Measurements from ENCODE around the gene ATP9B.
A peak's percentile ranks its signal among the peaks of the same experiment; 100 is the strongest.
"Not testable (repeated sequence)": the region's sequence is repeated elsewhere in the genome, so short reads cannot be mapped to it uniquely, and the experiment has no call there.

ATP9B gene

GRCh38 chr18:79368681-79369080 lies 299.5 kb downstream of the ATP9B start:
- DNase-seq, result no peak

GRCh38 chr18:79371561-79372121 lies 302.4 kb downstream of the ATP9B start:
- peak; percentile 45 for DNase-seq

GRCh38 chr18:79372461-79372860 lies 303.3 kb downstream of the ATP9B start:
- DNase-seq, result no peak

- DNase-seq, result no peak
These were observed 303.8 kb downstream of the ATP9B start for GRCh38 chr18:79372991-79373390.

- no peak for DNase-seq
These were observed 304.5 kb downstream of the ATP9B start for GRCh38 chr18:79373736-79374135.

- DNase-seq, result peak; percentile 66
These were observed 305.4 kb downstream of the ATP9B start for GRCh38 chr18:79374408-79375171.

GRCh38 chr18:79375441-79376154 lies 306.4 kb downstream of the ATP9B start:
- no peak for DNase-seq

GRCh38 chr18:79376661-79377060 lies 307.5 kb downstream of the ATP9B start:
- not testable (repeated sequence) for DNase-seq

GRCh38 chr18:79377187-79377891 lies 308.1 kb downstream of the ATP9B start:
- DNase-seq, result no peak

- DNase-seq, result peak; percentile 14
These were observed 309.5 kb downstream of the ATP9B start for GRCh38 chr18:79378536-79379250.

GRCh38 chr18:79379251-79379905 lies 310.2 kb downstream of the ATP9B start:
- no peak for DNase-seq

GRCh38 chr18:79379931-79380815 lies 311.0 kb downstream of the ATP9B start:
- no peak for DNase-seq

GRCh38 chr18:79380816-79381806 lies 311.9 kb downstream of the ATP9B start:
- peak; percentile 21 for DNase-seq

- DNase-seq, result no peak
These were observed 312.7 kb downstream of the ATP9B start for GRCh38 chr18:79381811-79382311.

- no peak for DNase-seq
These were observed 313.6 kb downstream of the ATP9B start for GRCh38 chr18:79382681-79383387.

- DNase-seq, result no peak
These were observed 314.3 kb downstream of the ATP9B start for GRCh38 chr18:79383388-79384056.

GRCh38 chr18:79384151-79384807 lies 315.1 kb downstream of the ATP9B start:
- DNase-seq, result no peak

- no peak for DNase-seq
These were observed 315.6 kb downstream of the ATP9B start for GRCh38 chr18:79384834-79385233.

All from MV-4-11 (cell line).